Ascending aorta (tissue), 2 donors: ENCODE data around the gene ENTPD3. TPM values are rescaled to one million over a fixed set of nuclear protein-coding genes. Genes with fewer than 3 reads are reported as not detected.

Experiments
- DNase-seq, 2 donors: peaks; one replicate each; pipeline ENCODE4 v3.0.0-alpha.2; 2019; ENCODE audit warnings: low spot score in 2 of 2
- H3K27ac ChIP-seq, 2 donors: fragments of 200-600 bp; sonication (generic); one replicate each; pipeline ENCODE4 v1.5.1; 2016 to 2017; ENCODE audit warnings: mild to moderate bottlenecking in 1 of 2
- H3K27me3 ChIP-seq: fragments of 200-600 bp; sonication (generic); one replicate; pipeline ENCODE4 v1.5.1; 2017
- H3K36me3 ChIP-seq, 2 donors: fragments of 200-600 bp; sonication (generic); one replicate each; pipeline ENCODE4 v1.5.1; 2016
- H3K4me1 ChIP-seq, 2 donors: fragments of 200-600 bp; sonication (generic); one replicate each; pipeline ENCODE4 v1.5.1; 2016 to 2017; ENCODE audit warnings: mild to moderate bottlenecking in 1 of 2
- H3K4me3 ChIP-seq, 2 donors: fragments of 200-600 bp; sonication (generic); one replicate each; pipeline ENCODE4 v1.5.1; 2016 to 2017; ENCODE audit warnings: mild to moderate bottlenecking in 1 of 2
- H3K9me3 ChIP-seq, 2 donors: fragments of 200-600 bp; sonication (generic); one replicate each; pipeline ENCODE4 v1.5.1; 2016
- CTCF ChIP-seq, 3 experiments: fragments of 200-600 bp in 2 of 3; fragments of 450-650 bp in 1 of 3; sonication (generic) in 2 of 3; IDR thresholded peaks; one replicate each; pipeline ENCODE4 v1.5.1; 2016 to 2019; ENCODE audit warnings: antibody characterized with exemption in 3 of 3, mild to moderate bottlenecking in 1 of 3, moderate library complexity in 1 of 3
- intact Hi-C: fragments of 100-400 bp; cut with DNase I; formaldehyde crosslinking; loops from one replicate; pipeline ENCODE4 v1.15.1; 2023
- total RNA-seq: library from RNA; depleted of rRNA; stranded (reverse); fragments of >200 nt; gene quantifications from one replicate; pipeline ENCODE4 v1.1.0, GENCODE V29; 2016

The ENTPD3 gene
- total RNA-seq, 1 donor from 2014 or later, result 1.6 TPM

DNA sequence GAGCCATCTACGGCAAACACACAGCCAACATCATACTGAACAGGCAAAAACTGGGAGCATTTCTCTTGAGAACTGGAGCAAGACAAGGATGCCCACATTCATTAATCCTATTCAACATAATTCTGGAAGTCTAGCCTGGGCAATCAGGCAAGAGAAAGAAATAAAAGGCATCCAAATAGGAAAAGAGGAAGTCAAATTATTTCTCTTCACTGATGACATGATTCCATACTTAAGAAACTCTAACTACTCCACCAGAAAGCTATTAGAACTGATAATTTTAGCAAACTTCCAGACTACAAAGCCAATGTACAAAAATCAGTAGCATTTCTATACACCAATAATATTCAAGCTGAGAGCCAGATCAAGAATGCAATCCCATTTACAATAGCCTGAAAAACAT, 17.3 kb upstream of the ENTPD3 start:
- Histone ChIP-seq H3K27me3 (no peaks in the 10 kb centered on the region), H3K36me3 (no peaks in the 10 kb centered on the region), H3K9me3 (no peaks in the 10 kb centered on the region), H3K4me1 (no peaks in the 10 kb centered on the region), H3K4me3 (no peak overlapping the region), H3K27ac (no peak overlapping the region)
- DNase-seq, result no peak
- intact Hi-C loops, result no loop called here
- TF ChIP-seq CTCF (IDR thresholded peaks at IDR 0.05), result no peak

DNA sequence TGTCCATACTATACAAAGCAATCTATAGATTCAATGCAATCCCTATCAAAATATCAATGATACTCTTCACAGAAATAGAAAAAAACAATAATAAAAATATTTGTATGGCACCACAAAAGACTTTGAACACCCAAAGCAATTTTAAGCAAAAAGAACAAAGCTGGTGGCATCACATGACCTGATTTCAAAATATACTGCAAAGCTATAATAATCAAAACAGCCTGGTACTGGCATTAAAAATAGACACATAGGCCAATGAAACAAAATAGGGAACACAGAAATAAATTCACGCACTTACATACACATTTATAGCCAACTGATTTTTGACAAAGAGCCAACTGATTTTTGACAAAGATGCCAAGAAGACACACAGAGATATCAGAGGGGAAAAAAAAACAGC, 9.2 kb upstream of the ENTPD3 start:
- no peak for DNase-seq
- Histone ChIP-seq H3K9me3 (no peaks in the 10 kb centered on the region), H3K4me1 (no peaks in the 10 kb centered on the region), H3K27me3 (no peaks in the 10 kb centered on the region), H3K36me3 (no peaks in the 10 kb centered on the region), H3K27ac (no peak overlapping the region), H3K4me3 (no peak overlapping the region)
- intact Hi-C loops, result no loop called here
- no peak for TF ChIP-seq CTCF (IDR thresholded peaks at IDR 0.05)

- intact Hi-C loops, result no loop called here
- Histone ChIP-seq H3K27ac (no peak overlapping the region), H3K9me3 (no peaks in the 10 kb centered on the region), H3K27me3 (no peaks in the 10 kb centered on the region), H3K36me3 (no peaks in the 10 kb centered on the region), H3K4me1 (no peaks in the 10 kb centered on the region), H3K4me3 (no peak overlapping the region)
- TF ChIP-seq CTCF (IDR thresholded peaks at IDR 0.05), result no peak
- no peak for DNase-seq
Measured at GRCh38 chr3:40379674-40380306, 7.2 kb upstream of the ENTPD3 start.

- DNase-seq, result no peak
- no peak for TF ChIP-seq CTCF (IDR thresholded peaks at IDR 0.05)
- H3K27me3 ChIP-seq, result no peaks in the 10 kb centered on the region
- H3K9me3 ChIP-seq, result no peaks in the 10 kb centered on the region
- no peaks in the 10 kb centered on the region for H3K36me3 ChIP-seq
- no peak overlapping the region for H3K27ac ChIP-seq
- no peaks in the 10 kb centered on the region for H3K4me1 ChIP-seq
- H3K4me3 ChIP-seq, result no peak overlapping the region
- intact Hi-C loops, result no loop called here
Measured at GRCh38 chr3:40381904-40382616, 4.9 kb upstream of the ENTPD3 start.

DNA sequence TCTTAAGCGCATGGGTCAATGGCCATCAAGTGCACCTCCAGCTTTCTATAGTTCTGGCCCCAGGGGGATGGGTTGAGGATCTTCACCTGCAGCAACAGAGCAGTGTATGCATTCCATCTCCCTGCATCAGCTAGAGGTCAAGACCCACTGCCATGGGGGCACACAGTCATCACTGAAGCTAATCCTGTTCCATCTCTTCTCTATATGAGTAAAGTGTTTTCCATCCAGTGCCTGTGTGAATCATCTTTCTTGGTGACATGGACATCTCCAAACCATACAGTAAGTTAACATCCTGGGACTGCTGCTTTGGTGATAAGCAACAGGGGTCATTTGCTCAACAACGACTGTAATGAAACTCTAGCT, 4.4 kb upstream of the ENTPD3 start:
- intact Hi-C loops, result no loop called here
- no peaks in the 10 kb centered on the region for H3K9me3 ChIP-seq
- no peak for DNase-seq
- no peaks in the 10 kb centered on the region for H3K27me3 ChIP-seq
- no peaks in the 10 kb centered on the region for H3K4me1 ChIP-seq
- TF ChIP-seq CTCF (IDR thresholded peaks at IDR 0.05), result no peak
- no peaks in the 10 kb centered on the region for H3K36me3 ChIP-seq
- H3K27ac ChIP-seq, result no peak overlapping the region
- H3K4me3 ChIP-seq, result no peak overlapping the region
